Stomach smooth muscle (tissue), 2 donors: Measurements from ENCODE around the gene CDK6.

Experiments
- H3K27ac ChIP-seq: one replicate; pipeline ENCODE4 v1.7.0; 2013; ENCODE audit warnings: mild to moderate bottlenecking, low read length, inconsistent platforms
- H3K27me3 ChIP-seq, 2 donors: one replicate each; pipeline ENCODE4 v1.7.0; 2013; ENCODE audit warnings: low read length in 2 of 2; ENCODE audit not compliant: insufficient read depth in 2 of 2, control insufficient read depth in 1 of 2
- H3K36me3 ChIP-seq, 2 donors: one replicate each; pipeline ENCODE4 v1.7.0; 2013; ENCODE audit warnings: low read length in 2 of 2; ENCODE audit not compliant: control insufficient read depth in 2 of 2, insufficient read depth in 2 of 2
- H3K4me1 ChIP-seq: one replicate; pipeline ENCODE4 v1.7.0; 2013; ENCODE audit warnings: low read length; ENCODE audit not compliant: control insufficient read depth, insufficient read depth
- H3K4me3 ChIP-seq, 2 donors: one replicate each; pipeline ENCODE4 v1.7.0; 2013; ENCODE audit warnings: low read length in 2 of 2
- H3K9ac ChIP-seq, 2 donors: one replicate each; pipeline ENCODE4 v1.7.0; 2013; ENCODE audit warnings: low read length in 2 of 2, mild to moderate bottlenecking in 1 of 2
- H3K9me3 ChIP-seq, 2 donors: one replicate each; pipeline ENCODE4 v1.7.0; 2013; ENCODE audit warnings: low read length in 2 of 2; ENCODE audit not compliant: control insufficient read depth in 2 of 2
- donor health status: healthy.
- donor health status: Pancreatic carcinoma.

Gene CDK6

GRCh38 chr7:92826258-92826938 lies 10.0 kb downstream of the CDK6 start:
- Histone ChIP-seq H3K27ac (no peak overlapping the region), H3K9me3 (no peaks in the 10 kb centered on the region), H3K36me3 (no peaks in the 10 kb centered on the region), H3K4me3 (no peak overlapping the region), H3K9ac (no peak overlapping the region), H3K27me3 (no peaks in the 10 kb centered on the region), H3K4me1 (peaks cover 3% of the 10 kb centered on the region)

- Histone ChIP-seq H3K27ac (no peak overlapping the region), H3K9ac (no peak overlapping the region), H3K4me3 (no peak overlapping the region), H3K36me3 (no peaks in the 10 kb centered on the region), H3K4me1 (no peaks in the 10 kb centered on the region), H3K9me3 (no peaks in the 10 kb centered on the region), H3K27me3 (no peaks in the 10 kb centered on the region)
These were observed 11.4 kb downstream of the CDK6 start for GRCh38 chr7:92824901-92825480.

- no peaks in the 10 kb centered on the region for H3K9me3 ChIP-seq
- H3K27ac ChIP-seq, result no peak overlapping the region
- H3K27me3 ChIP-seq, result no peaks in the 10 kb centered on the region
- no peaks in the 10 kb centered on the region for H3K36me3 ChIP-seq
- H3K4me1 ChIP-seq, result no peaks in the 10 kb centered on the region
- no peak overlapping the region for H3K9ac ChIP-seq
- H3K4me3 ChIP-seq, result no peak overlapping the region
These were observed 11.9 kb downstream of the CDK6 start for GRCh38 chr7:92824450-92824849.

- H3K4me3 ChIP-seq, result no peak overlapping the region
- H3K36me3 ChIP-seq, result no peaks in the 10 kb centered on the region
- H3K4me1 ChIP-seq, result no peaks in the 10 kb centered on the region
- no peak overlapping the region for H3K9ac ChIP-seq
- no peaks in the 10 kb centered on the region for H3K9me3 ChIP-seq
- H3K27me3 ChIP-seq, result no peaks in the 10 kb centered on the region
- H3K27ac ChIP-seq, result no peak overlapping the region
These were observed 13.3 kb downstream of the CDK6 start for GRCh38 chr7:92823042-92823441.

- Histone ChIP-seq H3K4me3 (no peak overlapping the region), H3K9me3 (peaks cover 0 to 3% of the 10 kb centered on the region in 2 donors), H3K4me1 (no peaks in the 10 kb centered on the region), H3K27ac (no peak overlapping the region), H3K27me3 (no peaks in the 10 kb centered on the region), H3K36me3 (no peaks in the 10 kb centered on the region), H3K9ac (no peak overlapping the region)
These were observed 16.2 kb downstream of the CDK6 start for GRCh38 chr7:92820191-92820590.

- H3K27me3 ChIP-seq, result no peaks in the 10 kb centered on the region
- peaks cover 0 to 3% of the 10 kb centered on the region in 2 donors for H3K9me3 ChIP-seq
- no peak overlapping the region for H3K27ac ChIP-seq
- H3K4me1 ChIP-seq, result no peaks in the 10 kb centered on the region
- H3K4me3 ChIP-seq, result no peak overlapping the region
- no peaks in the 10 kb centered on the region for H3K36me3 ChIP-seq
- no peak overlapping the region for H3K9ac ChIP-seq
These were observed 19.0 kb downstream of the CDK6 start for GRCh38 chr7:92817398-92817797.

GRCh38 chr7:92815412-92815811 lies 21.0 kb downstream of the CDK6 start:
- Histone ChIP-seq H3K9ac (no peak overlapping the region), H3K27ac (no peak overlapping the region), H3K9me3 (peaks cover 0 to 3% of the 10 kb centered on the region in 2 donors), H3K27me3 (no peaks in the 10 kb centered on the region), H3K36me3 (no peaks in the 10 kb centered on the region), H3K4me3 (no peak overlapping the region), H3K4me1 (no peaks in the 10 kb centered on the region)

- peaks cover 0 to 3% of the 10 kb centered on the region in 2 donors for H3K9me3 ChIP-seq
- H3K27me3 ChIP-seq, result no peaks in the 10 kb centered on the region
- no peaks in the 10 kb centered on the region for H3K4me1 ChIP-seq
- H3K9ac ChIP-seq, result no peak overlapping the region
- H3K27ac ChIP-seq, result no peak overlapping the region
- H3K36me3 ChIP-seq, result no peaks in the 10 kb centered on the region
- H3K4me3 ChIP-seq, result no peak overlapping the region
These were observed 22.9 kb downstream of the CDK6 start for GRCh38 chr7:92813390-92814024.

GRCh38 chr7:92811158-92811557 lies 25.2 kb downstream of the CDK6 start:
- no peaks in the 10 kb centered on the region for H3K36me3 ChIP-seq
- no peak overlapping the region for H3K27ac ChIP-seq
- no peaks in the 10 kb centered on the region for H3K27me3 ChIP-seq
- no peak overlapping the region for H3K9ac ChIP-seq
- no peaks in the 10 kb centered on the region for H3K4me1 ChIP-seq
- no peak overlapping the region for H3K4me3 ChIP-seq
- peaks cover 0 to 3% of the 10 kb centered on the region in 2 donors for H3K9me3 ChIP-seq

GRCh38 chr7:92809760-92810573 lies 26.4 kb downstream of the CDK6 start:
- H3K27ac ChIP-seq, result peak overlapping the region; percentile 4
- peak overlapping the region in 1 of 2 donors; percentile 36 for H3K4me3 ChIP-seq
- no peak overlapping the region for H3K9ac ChIP-seq
- H3K36me3 ChIP-seq, result no peaks in the 10 kb centered on the region
- H3K4me1 ChIP-seq, result no peaks in the 10 kb centered on the region
- no peaks in the 10 kb centered on the region for H3K9me3 ChIP-seq
- no peaks in the 10 kb centered on the region for H3K27me3 ChIP-seq
